AG09309 (cell line): Measurements from ENCODE around the gene BAG1.
A peak's percentile ranks its signal among the peaks of the same experiment; 100 is the strongest.

ENCODE experiments used
- DNase-seq: peaks from one replicate; pipeline ENCODE4 v3.0.0-alpha.2; 2010; ENCODE audit warnings: low read depth
- H3K4me3 ChIP-seq: 2 replicates; pipeline ENCODE4 v1.5.1; 2011; ENCODE audit warnings: mild to moderate bottlenecking, low read depth, low read length, moderate library complexity; ENCODE audit not compliant: control insufficient read depth
- CTCF ChIP-seq: IDR thresholded peaks from 2 replicates; pipeline ENCODE4 v1.5.1; 2011; ENCODE audit warnings: mild to moderate bottlenecking, low read depth, low read length, inconsistent platforms; ENCODE audit not compliant: insufficient read depth, control insufficient read depth; ENCODE audit errors: missing control alignments

Gene BAG1

DNA sequence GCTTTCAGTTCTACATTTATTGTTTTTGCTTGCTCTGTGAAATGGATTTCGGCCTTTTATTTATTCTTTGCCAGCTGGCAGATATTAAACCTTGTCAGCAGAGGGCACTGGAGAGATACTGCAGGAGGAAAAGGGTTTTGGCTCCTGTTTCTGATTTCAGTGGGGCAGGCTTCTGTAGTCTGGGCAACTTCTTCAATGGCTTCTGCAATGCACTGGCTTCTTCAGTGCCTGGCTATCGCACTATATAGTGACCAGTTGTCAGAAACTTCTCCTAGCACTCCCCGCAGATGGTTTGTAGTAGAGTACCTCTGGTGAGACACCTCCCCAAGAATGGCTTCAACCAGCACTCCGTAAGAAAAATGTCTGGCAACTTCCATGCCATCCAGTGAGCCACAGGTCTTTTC, 22.6 kb upstream of the BAG1 start:
- peak; percentile 80 for TF ChIP-seq CTCF

GRCh38 chr9:33285502-33285901, 21.0 kb upstream of the BAG1 start:
- no peak for DNase-seq
- TF ChIP-seq CTCF: no peak
- no peak overlapping the region for H3K4me3 ChIP-seq

More for the DNA sequence above, 22.6 kb upstream of the BAG1 start:
- peak; percentile 27 for DNase-seq
- H3K4me3 ChIP-seq: no peak overlapping the region

DNA sequence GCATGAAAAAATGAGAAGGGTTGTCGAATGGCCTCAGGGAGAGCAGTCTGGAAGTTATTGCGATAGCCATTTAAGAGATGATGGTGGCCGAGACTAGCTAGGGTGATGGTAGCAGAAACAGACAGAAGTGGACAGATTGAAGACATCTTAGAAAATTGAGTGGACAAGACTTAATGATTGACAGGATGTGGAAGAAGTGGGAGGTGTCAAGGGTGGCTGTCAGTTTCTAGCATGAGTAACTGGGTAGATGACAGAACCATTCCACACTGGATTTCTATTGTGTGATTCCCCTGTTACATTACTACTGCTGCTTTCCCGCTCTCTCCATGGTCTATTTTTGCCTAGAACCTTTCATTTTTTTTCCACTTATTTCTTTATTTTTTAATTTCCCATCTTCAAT, 13.0 kb upstream of the BAG1 start:
- no peak overlapping the region for H3K4me3 ChIP-seq
- DNase-seq: no peak
- no peak for TF ChIP-seq CTCF

- TF ChIP-seq CTCF: no peak
- H3K4me3 ChIP-seq: no peak overlapping the region
- no peak for DNase-seq
Measured at GRCh38 chr9:33273972-33274328, 9.4 kb upstream of the BAG1 start.

DNA sequence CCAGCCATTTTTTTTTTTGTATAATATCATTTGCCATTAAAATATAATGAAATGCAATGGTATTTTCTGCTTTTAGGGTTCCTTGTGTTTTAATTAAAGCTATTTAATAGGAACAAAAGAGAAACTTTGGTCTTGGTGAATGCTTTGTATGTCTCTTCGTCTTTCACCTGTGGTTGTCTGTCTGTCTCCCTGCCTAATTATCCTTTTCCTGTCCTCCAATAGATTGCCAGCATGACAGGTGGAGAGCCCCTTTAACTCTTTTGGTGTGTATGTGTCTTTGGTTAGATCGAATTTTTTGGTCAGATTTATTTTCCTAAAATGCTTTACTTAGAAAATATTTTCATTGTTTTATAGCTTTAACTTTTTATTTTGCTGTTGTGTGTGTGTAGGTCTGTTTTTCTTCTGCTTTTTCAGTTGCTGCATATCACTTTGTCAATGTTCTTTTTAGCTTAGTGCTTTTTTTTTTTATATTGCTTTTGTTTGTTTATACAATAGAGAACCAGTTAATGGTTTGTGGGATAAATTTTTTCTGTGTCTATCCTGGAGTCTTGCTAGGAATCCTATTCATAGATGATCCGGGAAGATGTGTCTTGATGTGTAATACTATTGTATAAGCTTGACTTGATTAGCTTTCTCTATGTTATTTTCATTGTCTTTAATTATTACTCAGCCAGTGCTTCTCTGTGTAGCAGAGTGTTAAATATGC, 8.9 kb upstream of the BAG1 start:
- TF ChIP-seq CTCF: no peak
- H3K4me3 ChIP-seq: no peak overlapping the region
- no peak for DNase-seq

DNA sequence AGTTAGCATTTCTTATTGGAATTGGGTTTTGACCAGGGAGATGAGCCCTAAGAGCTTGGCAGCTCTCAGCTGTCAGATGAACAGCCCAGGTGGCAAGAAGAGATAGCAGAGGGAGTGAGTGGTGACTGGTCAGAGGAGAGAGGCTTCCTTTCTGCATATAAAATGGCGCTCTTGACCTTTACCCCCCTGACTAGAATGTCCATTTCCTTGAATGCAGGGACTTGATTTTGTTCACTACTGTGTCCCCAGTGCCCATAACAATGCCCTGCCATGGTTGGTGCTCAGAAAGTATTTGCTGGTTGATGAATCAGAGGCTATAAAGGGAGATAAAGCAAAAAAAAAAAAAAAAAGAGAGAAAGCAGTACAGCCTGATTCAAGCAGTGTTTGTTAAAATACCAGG, 7.6 kb upstream of the BAG1 start:
- TF ChIP-seq CTCF: no peak
- DNase-seq: peak; percentile 34

More for the DNA sequence above, 7.6 kb upstream of the BAG1 start:
- no peak overlapping the region for H3K4me3 ChIP-seq
